ENCODE data around the gene RPGRIP1L. TPM values are rescaled to one million over a fixed set of nuclear protein-coding genes. Genes with fewer than 3 reads are reported as not detected.
"Not testable (repeated sequence)": the region's sequence is repeated elsewhere in the genome, so short reads cannot be mapped to it uniquely, and the experiment has no call there.

RPGRIP1L gene
- total RNA-seq, 1 donor from 2014 or later, result 5.0 TPM

DNA sequence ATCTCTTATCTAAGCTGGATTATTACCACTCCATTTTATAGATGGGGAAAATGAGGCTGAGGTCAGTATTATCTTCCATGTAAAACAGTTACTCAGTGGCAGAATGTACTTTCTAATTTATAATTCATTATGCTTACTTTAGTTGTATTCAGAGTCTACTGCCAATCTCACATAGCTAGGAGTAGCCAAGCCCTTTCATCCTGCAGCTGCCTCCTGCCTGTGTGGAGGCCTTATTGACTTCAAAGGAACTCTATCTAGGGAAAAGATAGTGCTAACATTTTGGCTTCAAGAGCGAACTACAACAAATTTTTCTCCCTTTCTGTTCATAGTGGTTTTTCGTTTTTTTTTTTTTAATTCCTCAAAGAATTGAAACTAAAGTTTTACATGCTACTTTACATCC lies 12.9 kb downstream of the RPGRIP1L start:
- DNase-seq, result no peak
- ChIA-PET POLR2A (interaction anchor here (0.6 to 0.7 kb wide), 2 partner anchors 21 to 187 kb away, joined by 3 to 4 read pairs; no protein-coding TSS in a partner anchor), CTCF (no interaction called here)
- Mint-ChIP-seq H3K27me3 (no peaks in the 10 kb centered on the region), H3K9me3 (no peaks in the 10 kb centered on the region), H3K4me1 (no peaks in the 10 kb centered on the region), H3K27ac (no peak overlapping the region), H3K36me3 (ENCODE audit: low read depth) (peaks cover 11% of the 10 kb centered on the region), H3K4me3 (no peak overlapping the region)
- TF ChIP-seq, protein P1, sequence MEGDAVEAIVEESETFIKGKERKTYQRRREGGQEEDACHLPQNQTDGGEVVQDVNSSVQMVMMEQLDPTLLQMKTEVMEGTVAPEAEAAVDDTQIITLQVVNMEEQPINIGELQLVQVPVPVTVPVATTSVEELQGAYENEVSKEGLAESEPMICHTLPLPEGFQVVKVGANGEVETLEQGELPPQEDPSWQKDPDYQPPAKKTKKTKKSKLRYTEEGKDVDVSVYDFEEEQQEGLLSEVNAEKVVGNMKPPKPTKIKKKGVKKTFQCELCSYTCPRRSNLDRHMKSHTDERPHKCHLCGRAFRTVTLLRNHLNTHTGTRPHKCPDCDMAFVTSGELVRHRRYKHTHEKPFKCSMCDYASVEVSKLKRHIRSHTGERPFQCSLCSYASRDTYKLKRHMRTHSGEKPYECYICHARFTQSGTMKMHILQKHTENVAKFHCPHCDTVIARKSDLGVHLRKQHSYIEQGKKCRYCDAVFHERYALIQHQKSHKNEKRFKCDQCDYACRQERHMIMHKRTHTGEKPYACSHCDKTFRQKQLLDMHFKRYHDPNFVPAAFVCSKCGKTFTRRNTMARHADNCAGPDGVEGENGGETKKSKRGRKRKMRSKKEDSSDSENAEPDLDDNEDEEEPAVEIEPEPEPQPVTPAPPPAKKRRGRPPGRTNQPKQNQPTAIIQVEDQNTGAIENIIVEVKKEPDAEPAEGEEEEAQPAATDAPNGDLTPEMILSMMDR (IDR thresholded peaks at IDR 0.05), result no peak
- intact Hi-C loops (cut with micrococcal nuclease), result no loop called here
- ATAC-seq (ENCODE audit: low read depth), result no peak

DNA sequence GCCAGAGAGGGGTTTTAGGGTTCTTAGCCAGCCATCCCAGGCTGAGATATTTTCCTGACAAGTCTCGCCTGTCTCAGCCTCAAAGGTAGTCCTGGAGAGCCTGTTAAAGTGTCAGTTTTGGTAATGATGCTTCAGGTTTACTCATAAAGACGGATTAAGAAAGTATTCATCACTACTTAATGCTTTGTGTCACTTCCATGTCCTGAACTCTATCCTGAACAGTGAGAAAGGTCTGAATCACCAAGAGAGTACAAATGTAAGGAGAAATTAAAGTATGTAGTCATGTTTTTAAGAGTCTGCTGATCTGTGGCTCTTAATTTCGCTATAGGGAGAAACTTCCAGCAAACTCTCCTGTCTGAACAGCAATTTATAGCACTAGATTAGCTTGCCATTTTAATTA lies 14.0 kb downstream of the RPGRIP1L start:
- Mint-ChIP-seq H3K27me3 (no peaks in the 10 kb centered on the region), H3K36me3 (ENCODE audit: low read depth) (peaks cover 13% of the 10 kb centered on the region), H3K27ac (no peak overlapping the region), H3K4me1 (no peaks in the 10 kb centered on the region), H3K9me3 (peaks cover 7% of the 10 kb centered on the region), H3K4me3 (no peak overlapping the region)
- ChIA-PET POLR2A (no interaction called here), CTCF (no interaction called here)
- DNase-seq (no peak), ATAC-seq (ENCODE audit: low read depth) (no peak)
- intact Hi-C loops (cut with micrococcal nuclease), result no loop called here
- TF ChIP-seq, protein P1 (IDR thresholded peaks at IDR 0.05), result no peak

DNA sequence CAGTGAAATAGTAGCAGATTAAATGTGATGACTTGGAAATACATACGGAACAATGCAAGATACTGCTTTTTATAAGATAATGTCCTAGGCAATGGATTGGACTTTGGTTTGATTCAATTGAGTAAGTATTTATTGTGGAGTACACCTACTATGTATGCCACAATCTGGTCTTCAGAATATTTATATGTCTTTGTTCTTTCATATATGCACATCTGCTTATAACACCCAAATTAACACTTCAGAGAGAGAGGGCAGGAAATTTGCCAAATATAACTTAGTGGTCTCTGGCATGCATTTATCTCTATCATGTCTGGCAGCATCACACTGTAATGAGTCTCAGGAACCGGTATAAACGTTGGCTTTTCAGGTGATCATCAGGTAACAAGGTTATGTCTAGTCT lies 16.9 kb downstream of the RPGRIP1L start:
- Mint-ChIP-seq H3K9me3 (peaks cover 7% of the 10 kb centered on the region), H3K27ac (no peak overlapping the region), H3K36me3 (ENCODE audit: low read depth) (peaks cover 17% of the 10 kb centered on the region), H3K4me3 (no peak overlapping the region), H3K27me3 (no peaks in the 10 kb centered on the region), H3K4me1 (no peaks in the 10 kb centered on the region)
- ChIA-PET POLR2A (no interaction called here), CTCF (no interaction called here)
- no peak for DNase-seq
- intact Hi-C loops (cut with micrococcal nuclease), result no loop called here
- TF ChIP-seq, protein P1 (IDR thresholded peaks at IDR 0.05), result no peak
- no peak for ATAC-seq (ENCODE audit: low read depth)

DNA sequence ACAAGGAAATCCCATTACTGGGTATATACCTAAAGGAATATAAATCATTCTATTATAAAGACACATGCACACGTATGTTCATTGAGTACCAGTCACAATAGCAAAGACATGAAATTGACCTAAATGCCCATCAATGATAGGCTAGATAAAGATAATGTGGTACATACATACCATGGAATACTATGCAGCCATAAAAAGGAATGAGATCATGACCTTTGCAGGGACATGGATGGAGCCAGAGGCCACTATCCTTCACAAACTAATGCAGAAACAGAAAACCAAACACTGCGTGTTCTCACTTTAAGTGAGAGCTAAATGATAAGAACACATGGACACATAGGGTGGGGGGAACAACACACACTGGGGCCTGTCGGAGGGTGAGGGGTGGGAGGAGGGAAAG lies 18.3 kb downstream of the RPGRIP1L start:
- ATAC-seq (ENCODE audit: low read depth); POLR2A ChIA-PET; H3K9me3 Mint-ChIP-seq; H3K4me1 Mint-ChIP-seq; H3K27ac Mint-ChIP-seq; CTCF ChIA-PET; H3K4me3 Mint-ChIP-seq; intact Hi-C loops (cut with micrococcal nuclease); DNase-seq; H3K27me3 Mint-ChIP-seq: not testable (repeated sequence)
- peaks cover 21% of the 10 kb centered on the region for H3K36me3 Mint-ChIP-seq (ENCODE audit: low read depth)

GRCh38 chr16:53681354-53681753 lies 22.3 kb downstream of the RPGRIP1L start:
- Mint-ChIP-seq H3K27ac (no peak overlapping the region), H3K27me3 (no peaks in the 10 kb centered on the region), H3K9me3 (peaks cover 7% of the 10 kb centered on the region), H3K4me1 (no peaks in the 10 kb centered on the region), H3K36me3 (ENCODE audit: low read depth) (peaks cover 23% of the 10 kb centered on the region), H3K4me3 (no peak overlapping the region)
- TF ChIP-seq, protein P1 (IDR thresholded peaks at IDR 0.05), result no peak
- intact Hi-C loops (cut with micrococcal nuclease), result no loop called here
- ATAC-seq (ENCODE audit: low read depth), result no peak
- no peak for DNase-seq
- CTCF ChIA-PET, result no interaction called here
- POLR2A ChIA-PET, result no interaction called here

GRCh38 chr16:53680756-53681155 lies 22.9 kb downstream of the RPGRIP1L start:
- CTCF ChIA-PET, result no interaction called here
- peaks cover 21% of the 10 kb centered on the region for H3K36me3 Mint-ChIP-seq (ENCODE audit: low read depth)
- DNase-seq (no peak), ATAC-seq (ENCODE audit: low read depth) (no peak)
- H3K9me3 Mint-ChIP-seq, result peaks cover 7% of the 10 kb centered on the region
- no peak overlapping the region for H3K4me3 Mint-ChIP-seq
- H3K27me3 Mint-ChIP-seq, result no peaks in the 10 kb centered on the region
- intact Hi-C loops (cut with micrococcal nuclease), result no loop called here
- TF ChIP-seq, protein P1 (IDR thresholded peaks at IDR 0.05), result no peak
- POLR2A ChIA-PET, result no interaction called here
- H3K27ac Mint-ChIP-seq, result no peak overlapping the region
- no peaks in the 10 kb centered on the region for H3K4me1 Mint-ChIP-seq
